Measurements from ENCODE around the gene TBC1D13.
A peak's percentile ranks its signal among the peaks of the same experiment; 100 is the strongest.
"Not testable (repeated sequence)": the region's sequence is repeated elsewhere in the genome, so short reads cannot be mapped to it uniquely, and the experiment has no call there.

The TBC1D13 gene, protein sequence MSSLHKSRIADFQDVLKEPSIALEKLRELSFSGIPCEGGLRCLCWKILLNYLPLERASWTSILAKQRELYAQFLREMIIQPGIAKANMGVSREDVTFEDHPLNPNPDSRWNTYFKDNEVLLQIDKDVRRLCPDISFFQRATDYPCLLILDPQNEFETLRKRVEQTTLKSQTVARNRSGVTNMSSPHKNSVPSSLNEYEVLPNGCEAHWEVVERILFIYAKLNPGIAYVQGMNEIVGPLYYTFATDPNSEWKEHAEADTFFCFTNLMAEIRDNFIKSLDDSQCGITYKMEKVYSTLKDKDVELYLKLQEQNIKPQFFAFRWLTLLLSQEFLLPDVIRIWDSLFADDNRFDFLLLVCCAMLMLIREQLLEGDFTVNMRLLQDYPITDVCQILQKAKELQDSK
- 23.0 to 24.1 (median 23.6) reads per million in 4 donors for total RNA-seq

DNA sequence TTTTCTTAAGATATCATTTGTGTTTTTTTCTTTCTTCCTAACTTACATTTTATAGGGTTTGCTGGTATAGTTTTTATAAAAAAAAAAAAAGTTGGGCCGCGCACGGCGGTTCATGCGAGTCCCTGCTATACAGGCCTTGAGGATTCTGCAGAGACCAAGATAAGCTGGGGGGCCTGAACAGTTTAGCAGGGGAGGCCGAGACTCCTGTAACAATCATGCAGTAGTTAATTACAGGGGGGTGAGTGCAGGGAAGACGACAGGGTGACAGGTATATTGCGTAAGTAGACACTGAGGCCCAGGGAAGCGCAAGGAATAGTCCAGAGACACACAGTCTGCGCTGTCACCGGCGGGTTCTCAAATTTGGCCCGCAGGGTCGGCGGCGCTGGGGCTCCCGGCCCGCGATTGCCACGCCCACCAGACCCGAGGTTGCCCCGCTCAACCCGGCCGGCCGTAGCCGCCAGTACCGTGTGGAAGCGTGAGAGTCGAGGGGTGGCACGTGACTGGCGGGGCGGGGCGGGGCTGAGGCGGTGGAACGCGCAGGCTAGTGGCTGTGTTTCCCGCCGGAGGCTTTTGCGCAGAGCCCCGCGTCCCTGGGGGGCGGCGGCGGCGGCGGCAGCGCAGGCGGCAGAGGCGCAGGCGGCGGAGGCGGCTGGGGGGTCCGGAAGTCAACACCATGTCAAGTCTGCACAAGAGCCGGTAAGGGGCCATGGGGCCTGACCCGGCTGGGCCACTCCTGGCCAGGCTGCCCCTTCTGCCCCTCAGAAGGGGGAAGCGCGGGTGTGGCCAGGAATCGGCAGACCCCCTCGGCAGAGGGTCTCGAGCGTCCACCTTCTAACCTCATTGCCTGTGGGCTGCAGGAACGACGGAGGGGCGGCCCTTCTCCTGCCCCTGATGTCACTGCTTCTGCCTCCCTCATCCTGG is at the start of gene TBC1D13:
Gene TBC1D13, plus strand, starts transcription at position 573 of the 921 bp plus-strand sequence. Its CDS starts 101 bp downstream, at position 674.
- DNase-seq: peak; percentile 83 to 89 (median 88)

GRCh38 chr9:128742401-128742800 is 44.7 kb upstream of the TBC1D13 start:
- DNase-seq: no peak

GRCh38 chr9:128743421-128743820 is 43.6 kb upstream of the TBC1D13 start:
- DNase-seq: no peak

- no peak for DNase-seq
Measured at GRCh38 chr9:128747241-128747640, 39.8 kb upstream of the TBC1D13 start.

DNA sequence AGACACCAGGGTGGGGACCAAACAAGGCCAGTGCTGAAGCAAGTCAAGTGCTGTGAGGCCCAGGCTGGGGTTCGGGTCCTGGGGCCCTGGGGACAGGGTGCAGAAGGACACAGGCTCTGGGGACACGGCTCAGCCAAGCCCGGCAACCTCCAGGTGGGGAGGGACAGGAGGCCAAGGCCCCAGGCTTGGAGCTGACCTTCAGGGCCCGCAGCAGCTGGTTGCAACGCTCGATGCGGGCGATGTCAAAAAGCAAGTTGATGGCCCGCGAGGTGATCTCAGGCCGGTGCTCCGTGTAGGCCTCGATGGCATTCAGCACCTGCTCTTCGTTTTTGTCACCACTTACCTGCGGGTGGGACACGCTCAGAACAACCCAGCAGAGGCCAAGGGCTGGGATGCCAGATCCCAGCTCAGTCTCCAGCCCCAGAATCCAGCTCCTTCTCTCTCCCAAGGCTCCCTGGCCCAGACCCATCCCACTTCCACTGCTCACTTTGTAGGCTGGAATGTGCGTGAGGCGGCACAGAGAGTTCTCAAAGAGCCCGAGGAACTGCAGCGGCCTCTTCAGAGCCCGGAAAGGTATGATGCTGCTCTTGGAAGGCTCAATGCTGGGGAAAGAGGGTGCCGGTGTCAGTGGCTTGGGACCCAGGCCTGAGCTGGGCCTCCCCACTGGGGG is 36.0 kb upstream of the TBC1D13 start:
- no peak for DNase-seq

GRCh38 chr9:128753627-128754026 is 33.4 kb upstream of the TBC1D13 start:
- no peak for DNase-seq

GRCh38 chr9:128757602-128758001 is 29.5 kb upstream of the TBC1D13 start:
- no peak for DNase-seq

DNA sequence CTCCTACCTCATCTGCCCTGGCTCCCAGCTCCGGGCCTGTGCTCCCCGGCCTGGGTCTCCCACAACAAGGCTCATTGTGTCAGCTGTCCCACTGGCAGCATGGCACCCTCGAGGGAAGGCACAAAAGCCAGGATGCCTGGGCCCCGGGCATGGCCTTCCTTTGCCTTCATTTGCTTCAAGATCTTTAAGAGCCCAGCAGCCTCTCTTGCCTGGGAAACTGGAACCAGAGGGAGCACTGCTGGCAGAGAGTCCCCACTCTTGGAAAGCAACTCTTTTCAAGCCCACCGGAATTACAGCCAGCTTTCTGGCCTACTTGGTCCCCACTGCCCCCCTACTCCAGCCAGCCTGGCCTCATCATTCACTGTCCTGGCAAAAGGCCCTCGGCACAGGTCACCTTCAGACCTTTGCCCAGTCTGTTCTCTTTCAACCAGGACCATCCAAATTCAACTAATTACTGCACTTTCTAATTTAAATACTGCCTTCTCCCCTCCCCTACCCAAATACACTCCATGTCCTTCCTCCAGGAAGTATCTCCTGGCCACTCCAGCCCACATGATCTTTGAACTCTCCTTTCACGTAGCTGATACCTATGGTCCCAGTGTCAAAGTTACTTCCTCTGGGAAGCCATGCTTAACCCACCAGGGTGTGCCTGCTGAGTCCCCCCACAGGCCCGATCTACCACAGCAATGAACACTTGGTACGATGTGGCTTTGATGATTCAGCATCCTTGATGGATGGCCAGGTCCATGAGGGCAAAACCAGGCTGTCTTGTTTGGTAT is 24.2 kb upstream of the TBC1D13 start:
- no peak for DNase-seq

DNA sequence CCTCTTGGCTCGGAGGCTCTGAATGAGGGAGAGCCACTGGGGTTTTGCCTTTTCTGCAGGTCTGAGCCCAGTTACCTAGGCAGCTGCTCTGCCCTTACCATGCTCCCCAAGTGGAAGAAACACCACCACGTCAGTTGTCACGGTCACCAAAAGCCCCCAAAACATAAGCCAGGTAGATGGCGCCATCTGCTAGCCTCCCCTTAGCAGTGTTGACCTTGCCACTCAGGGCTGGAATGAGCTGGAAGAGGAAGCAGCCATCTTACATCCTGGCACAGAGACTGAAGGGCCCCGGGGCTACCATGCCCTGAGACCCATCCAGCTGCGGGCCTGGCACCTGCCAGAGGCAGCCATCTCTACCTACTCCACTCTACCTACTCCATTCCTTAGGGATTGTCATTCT is 22.7 kb upstream of the TBC1D13 start:
- no peak for DNase-seq

GRCh38 chr9:128765499-128765898 is 21.6 kb upstream of the TBC1D13 start:
- DNase-seq: no peak

- no peak for DNase-seq
Measured at GRCh38 chr9:128768606-128769005, 18.4 kb upstream of the TBC1D13 start.

GRCh38 chr9:128770286-128771030 is 16.6 kb upstream of the TBC1D13 start:
- DNase-seq: no peak

DNA sequence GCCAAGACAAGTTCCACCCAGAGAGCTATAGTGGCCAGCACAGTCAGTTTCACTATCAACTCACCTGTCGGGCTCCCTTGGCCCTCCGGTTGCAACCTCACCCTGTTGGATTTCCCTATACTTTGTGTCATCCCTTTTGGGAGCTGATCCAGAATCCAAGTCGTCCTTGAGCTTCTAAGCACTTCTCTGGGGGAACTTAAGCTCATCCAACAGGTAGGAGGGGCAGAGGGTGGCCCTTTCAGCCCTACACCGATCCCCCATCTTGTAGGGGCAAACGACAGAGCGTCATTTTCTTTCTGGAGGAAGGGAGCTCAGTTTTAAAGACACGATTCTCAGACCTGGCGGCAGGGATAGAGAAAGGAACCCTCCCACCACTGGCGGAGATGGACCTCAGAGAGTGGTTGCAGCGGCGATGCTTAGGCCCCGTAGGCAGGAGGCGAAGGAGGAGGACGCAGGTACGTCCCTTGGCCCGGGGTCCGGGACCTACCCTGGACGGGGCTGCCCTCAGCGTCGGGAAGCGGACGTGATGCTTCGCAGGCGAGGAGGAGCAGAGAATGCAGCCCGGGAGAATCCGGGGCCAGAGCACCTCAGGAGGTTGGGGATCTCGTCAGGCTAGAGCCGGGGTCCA is 15.8 kb upstream of the TBC1D13 start:
- no peak for DNase-seq

DNA sequence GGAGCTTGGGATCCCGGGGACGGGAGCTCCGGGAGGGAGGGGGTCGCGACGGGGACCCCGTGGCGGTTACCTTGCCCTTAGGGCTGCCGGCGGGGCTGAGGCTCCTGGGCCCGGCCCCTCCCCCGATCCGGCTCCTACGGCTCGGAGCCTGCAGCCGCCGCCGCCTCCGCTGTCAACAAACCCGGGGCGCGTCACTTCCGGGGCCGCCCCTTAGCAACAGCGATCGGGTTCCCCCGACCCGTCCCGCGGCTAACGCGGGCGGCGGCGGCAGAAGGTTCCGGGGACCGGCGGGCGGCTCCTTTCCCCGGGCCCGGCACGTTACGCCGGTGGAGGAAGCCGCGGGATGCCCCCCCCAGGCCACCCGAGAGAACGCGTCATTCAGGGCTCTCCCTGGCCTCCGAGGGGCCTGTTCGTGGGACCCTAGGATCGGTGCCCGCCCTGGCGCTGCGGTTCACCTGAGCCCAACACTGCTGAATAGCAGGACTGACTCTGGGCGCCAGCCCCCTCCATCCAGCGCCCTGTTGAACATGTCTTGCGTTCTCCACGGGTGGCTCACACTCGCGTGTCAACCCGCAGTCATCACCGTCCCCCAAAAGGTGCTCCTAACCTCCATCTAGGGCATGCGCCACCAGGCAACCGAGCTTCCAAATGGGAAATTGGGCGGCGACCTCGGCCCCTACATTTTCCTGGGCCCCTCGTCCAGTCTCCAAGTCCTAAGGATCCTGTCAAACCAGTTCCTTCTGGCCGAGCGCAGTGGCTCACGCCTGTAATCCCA is 15.1 kb upstream of the TBC1D13 start, which contains the start of gene ZER1:
Gene ZER1, minus strand, starts transcription at position 183 of the 775 bp plus-strand sequence. CDS start 16,362 bp downstream, outside the sequence.
- DNase-seq: peak; percentile 81 to 93 (median 91)

- DNase-seq: no peak
Measured at GRCh38 chr9:128773049-128773448, 14.0 kb upstream of the TBC1D13 start.

GRCh38 chr9:128774804-128775203 is 12.2 kb upstream of the TBC1D13 start:
- DNase-seq: no peak

DNA sequence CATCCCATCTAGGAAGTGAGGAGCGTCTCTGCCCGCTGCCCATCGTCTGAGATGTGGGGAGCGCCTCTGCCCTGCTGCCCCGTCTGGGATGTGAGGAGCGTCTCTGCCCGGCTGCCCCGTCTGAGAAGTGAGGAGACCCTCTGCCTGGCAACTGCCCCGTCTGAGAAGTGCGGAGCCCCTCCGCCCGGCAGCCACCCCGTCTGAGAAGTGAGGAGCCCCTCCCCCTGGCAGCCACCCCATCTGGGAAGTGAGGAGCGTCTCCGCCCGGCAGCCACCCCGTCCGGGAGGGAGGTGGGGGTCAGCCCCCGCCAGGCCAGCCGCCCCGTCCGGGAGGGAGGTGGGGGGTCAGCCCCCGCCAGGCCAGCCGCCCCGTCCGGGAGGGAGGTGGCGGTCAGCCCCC is 7.0 kb upstream of the TBC1D13 start:
- DNase-seq: not testable (repeated sequence)

- DNase-seq: no peak
Measured at GRCh38 chr9:128781187-128782070, 5.6 kb upstream of the TBC1D13 start.

- no peak for DNase-seq
Measured at GRCh38 chr9:128782669-128783068, 4.4 kb upstream of the TBC1D13 start.
